Left lobe of liver (tissue), 2 donors: ENCODE data around the gene ADAMTS17. TPM values are rescaled to one million over a fixed set of nuclear protein-coding genes. Genes with fewer than 3 reads are reported as not detected.

ENCODE experiments used
- ATAC-seq: fragments of 200-7000 bp; cut with Tn5 transposase; one replicate; pipeline ENCODE4 v1.9.1; 2020; ENCODE audit warnings: mild to moderate bottlenecking, moderate library complexity
- DNase-seq: peaks from one replicate; pipeline ENCODE4 v3.0.0-alpha.2; 2020; ENCODE audit warnings: low spot score
- total RNA-seq: library from RNA; stranded (reverse); gene quantifications from one replicate; pipeline ENCODE4 v1.2.1, GENCODE V29; 2021
- donor health status: DM: no; HTN: no; CAD: no; lungs with moderate emphysema.
- donor health status: DM: no; HTN: yes; CAD: no.

The ADAMTS17 gene
- total RNA-seq, 1 donor from 2014 or later = 22.4 TPM

GRCh38 chr15:100156201-100156600 is 185.6 kb downstream of the ADAMTS17 start:
- ATAC-seq = no peak

GRCh38 chr15:100154338-100154737 is 187.4 kb downstream of the ADAMTS17 start:
- ATAC-seq (peak; percentile 33), DNase-seq (no peak)

More at GRCh38 chr15:100156201-100156600, 185.6 kb downstream of the ADAMTS17 start:
- no peak for DNase-seq

- ATAC-seq (peak; percentile 56), DNase-seq (no peak)
These were observed 189.3 kb downstream of the ADAMTS17 start for GRCh38 chr15:100152463-100152862.

- no peak for DNase-seq
- ATAC-seq = no peak
These were observed 190.9 kb downstream of the ADAMTS17 start for GRCh38 chr15:100150906-100151305.

- ATAC-seq = no peak
- DNase-seq = no peak
These were observed 193.9 kb downstream of the ADAMTS17 start for GRCh38 chr15:100147828-100148227.

GRCh38 chr15:100143378-100143777 is 198.4 kb downstream of the ADAMTS17 start:
- peak; percentile 42 for ATAC-seq
- DNase-seq = no peak

- ATAC-seq (no peak), DNase-seq (no peak)
These were observed 200.3 kb downstream of the ADAMTS17 start for GRCh38 chr15:100141311-100142001.

- ATAC-seq (no peak), DNase-seq (no peak)
These were observed 201.1 kb downstream of the ADAMTS17 start for GRCh38 chr15:100140527-100141308.

- ATAC-seq = no peak
- DNase-seq = no peak
These were observed 207.2 kb downstream of the ADAMTS17 start for GRCh38 chr15:100134586-100134985.

- DNase-seq = no peak
- no peak for ATAC-seq
These were observed 207.6 kb downstream of the ADAMTS17 start for GRCh38 chr15:100134089-100134583.

GRCh38 chr15:100133001-100133400 is 208.8 kb downstream of the ADAMTS17 start:
- ATAC-seq (no peak), DNase-seq (no peak)

- peak; percentile 58 for ATAC-seq
- peak; percentile 54 for DNase-seq
These were observed 209.5 kb downstream of the ADAMTS17 start for GRCh38 chr15:100132309-100132708.

GRCh38 chr15:100131321-100132224 is 210.2 kb downstream of the ADAMTS17 start:
- peak; percentile 76 for DNase-seq
- peak; percentile 91 for ATAC-seq

- DNase-seq (no peak), ATAC-seq (no peak)
These were observed 212.1 kb downstream of the ADAMTS17 start for GRCh38 chr15:100129677-100130076.

- no peak for DNase-seq
- ATAC-seq = peak; percentile 23
These were observed 216.2 kb downstream of the ADAMTS17 start for GRCh38 chr15:100125401-100126191.

- no peak for DNase-seq
- ATAC-seq = no peak
These were observed 216.8 kb downstream of the ADAMTS17 start for GRCh38 chr15:100124936-100125335.

- ATAC-seq (no peak), DNase-seq (no peak)
These were observed 217.4 kb downstream of the ADAMTS17 start for GRCh38 chr15:100124361-100124760.

GRCh38 chr15:100123611-100124010 is 218.2 kb downstream of the ADAMTS17 start:
- DNase-seq (no peak), ATAC-seq (no peak)

- ATAC-seq = no peak
- no peak for DNase-seq
These were observed 220.5 kb downstream of the ADAMTS17 start for GRCh38 chr15:100121285-100121684.

GRCh38 chr15:100120111-100120510 is 221.7 kb downstream of the ADAMTS17 start:
- DNase-seq = no peak
- no peak for ATAC-seq
